Measurements from ENCODE around the gene TMEM63A. TPM values are rescaled to one million over a fixed set of nuclear protein-coding genes. Genes with fewer than 3 reads are reported as not detected.

Gene TMEM63A
- total RNA-seq, 4 donors from 2014 or later: 14.6 to 30.7 (median 24.5) TPM

DNA sequence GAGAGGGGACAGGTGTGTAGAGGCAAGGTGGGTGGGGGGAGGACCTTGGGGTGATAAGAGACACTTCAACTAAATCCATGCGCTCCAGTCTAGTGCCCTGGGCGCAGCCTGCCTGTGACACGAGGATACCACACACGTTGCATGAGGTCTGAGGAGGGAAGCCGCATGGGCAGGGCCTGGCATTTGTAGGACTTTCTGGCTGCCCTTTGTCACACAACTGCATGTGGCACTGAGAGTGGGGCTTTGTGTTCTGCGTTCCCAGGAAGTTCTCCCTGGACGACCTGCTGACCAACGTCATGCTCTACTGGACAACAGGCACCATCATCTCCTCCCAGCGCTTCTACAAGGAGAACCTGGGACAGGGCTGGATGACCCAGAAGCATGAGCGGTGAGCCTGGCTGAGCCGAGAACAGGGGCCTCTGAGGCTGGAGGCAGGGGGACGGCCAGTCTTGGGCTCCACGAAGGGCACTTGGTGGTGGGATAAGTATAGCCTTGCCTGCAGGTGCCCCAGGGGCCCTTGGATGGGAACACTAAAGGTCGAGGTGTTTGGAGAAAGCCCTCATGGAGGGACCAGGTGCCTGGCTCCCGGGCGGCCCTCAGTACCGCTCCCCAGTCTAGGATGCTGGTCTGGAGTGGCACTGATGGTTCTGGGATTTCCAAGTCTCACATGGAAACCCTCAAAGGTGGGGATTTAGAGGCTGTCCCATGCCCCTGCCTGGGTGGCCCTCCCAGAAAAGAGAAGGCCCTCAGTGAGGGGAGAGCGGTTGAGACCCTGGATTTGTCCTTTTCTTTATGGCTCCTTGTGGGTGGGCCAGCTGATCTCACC lies 37.7 kb downstream of the TMEM63A start:
- no peaks in the 10 kb centered on the region for H3K27me3 ChIP-seq
- no peak overlapping the region for H3K4me3 ChIP-seq
- intact Hi-C loops (cut with DNase I): loop anchor here (2.0 to 10.0 kb wide), 2 partner anchors 66 to 200 kb away; no protein-coding TSS in a partner anchor
- peaks cover 4 to 23% (median 10%) of the 10 kb centered on the region in 4 donors for H3K4me1 ChIP-seq
- 94% methylated on average over 17 of the region's 18 CpGs for WGBS
- H3K36me3 ChIP-seq: peaks cover 41 to 96% (median 91%) of the 10 kb centered on the region in 4 donors
- TF ChIP-seq POLR2AphosphoS5 (IDR thresholded peaks at IDR 0.05): peak in 1 of 2 donors; percentile 8
- no peak for TF ChIP-seq EP300 (IDR thresholded peaks at IDR 0.05)
- H3K9me3 ChIP-seq: no peaks in the 10 kb centered on the region
- DNase-seq (ENCODE audit: extremely low spot score): no peak
- H3K27ac ChIP-seq (replicated peaks in 1 of 4): peak overlapping the region in 1 of 4 donors; percentile 59

DNA sequence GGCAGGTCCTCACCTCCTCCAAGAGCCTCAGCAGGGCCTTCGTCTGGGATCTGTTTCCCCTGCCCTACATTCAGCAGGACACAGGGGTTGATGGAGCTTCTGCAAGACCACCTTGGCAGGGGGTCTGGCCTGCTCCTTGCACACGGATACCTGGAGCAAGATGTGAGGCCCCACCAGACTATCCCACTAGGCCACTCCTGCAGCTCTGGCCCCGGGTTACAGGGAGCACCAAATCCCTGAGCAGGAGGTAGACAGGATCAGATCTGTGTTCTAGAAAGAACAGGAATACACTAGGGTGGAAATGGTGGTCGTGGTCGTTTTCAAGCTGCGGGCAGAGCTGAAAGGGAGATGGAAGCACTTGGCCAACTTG lies 38.8 kb downstream of the TMEM63A start:
- intact Hi-C loops (cut with DNase I): loop anchor here (10.0 kb wide), 1 partner anchor 199 kb away; no protein-coding TSS in a partner anchor
- 86% methylated on average over 4 of the region's 6 CpGs for WGBS
- H3K4me1 ChIP-seq: peaks cover 4 to 13% (median 10%) of the 10 kb centered on the region in 4 donors
- H3K27ac ChIP-seq (replicated peaks in 1 of 4): no peak overlapping the region
- no peak overlapping the region for H3K4me3 ChIP-seq
- TF ChIP-seq EP300 (IDR thresholded peaks at IDR 0.05) (no peak), POLR2AphosphoS5 (IDR thresholded peaks at IDR 0.05) (no peak), POLR2A (IDR thresholded peaks at IDR 0.05; ENCODE audit: low read depth) (no peak), CTCF (IDR thresholded peaks at IDR 0.05) (no peak)
- H3K9me3 ChIP-seq: no peaks in the 10 kb centered on the region
- DNase-seq (ENCODE audit: extremely low spot score): no peak
- H3K27me3 ChIP-seq: no peaks in the 10 kb centered on the region
- peaks cover 46 to 96% (median 93%) of the 10 kb centered on the region in 4 donors for H3K36me3 ChIP-seq

GRCh38 chr1:225842788-225843425 lies 39.3 kb downstream of the TMEM63A start:
- Histone ChIP-seq H3K36me3 (peaks cover 46 to 95% (median 92%) of the 10 kb centered on the region in 4 donors), H3K27ac (replicated peaks in 1 of 4) (no peak overlapping the region), H3K9me3 (no peaks in the 10 kb centered on the region), H3K27me3 (no peaks in the 10 kb centered on the region), H3K4me1 (peaks cover 4 to 13% (median 10%) of the 10 kb centered on the region in 4 donors), H3K4me3 (no peak overlapping the region)
- no peak for DNase-seq (ENCODE audit: extremely low spot score)
- TF ChIP-seq POLR2A (IDR thresholded peaks at IDR 0.05; ENCODE audit: low read depth) (no peak), POLR2AphosphoS5 (IDR thresholded peaks at IDR 0.05) (no peak), CTCF (IDR thresholded peaks at IDR 0.05) (no peak), EP300 (IDR thresholded peaks at IDR 0.05) (no peak)
- intact Hi-C loops (cut with DNase I): loop anchor here (10.0 kb wide), 1 partner anchor 198 kb away; no protein-coding TSS in a partner anchor
- 93% methylated on average over 6 of the region's 6 CpGs for WGBS

DNA sequence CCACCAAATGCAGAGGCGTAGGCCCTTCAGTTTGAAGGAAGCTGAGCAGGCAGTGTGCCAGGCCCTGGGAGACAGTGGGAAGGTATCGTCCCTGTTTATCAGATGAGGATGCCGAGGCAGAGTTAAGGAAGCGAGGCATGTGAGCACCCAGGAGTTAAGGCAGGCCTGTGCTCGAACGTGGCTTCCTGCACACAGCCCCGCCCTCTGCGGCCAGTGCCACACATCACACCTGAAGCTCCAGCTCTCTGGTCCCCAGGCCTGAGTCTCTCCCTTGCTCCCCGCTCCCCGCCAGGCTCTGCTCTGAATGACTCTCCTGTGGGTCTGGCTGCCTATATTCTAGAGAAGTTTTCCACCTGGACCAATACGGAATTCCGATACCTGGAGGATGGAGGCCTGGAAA lies 40.1 kb downstream of the TMEM63A start:
- no peak for TF ChIP-seq POLR2AphosphoS5 (IDR thresholded peaks at IDR 0.05)
- no peak for TF ChIP-seq CTCF (IDR thresholded peaks at IDR 0.05)
- no peak for TF ChIP-seq EP300 (IDR thresholded peaks at IDR 0.05)
- no peak for TF ChIP-seq POLR2A (IDR thresholded peaks at IDR 0.05; ENCODE audit: low read depth)
- Histone ChIP-seq H3K36me3 (peaks cover 37 to 95% (median 89%) of the 10 kb centered on the region in 4 donors), H3K4me1 (peaks cover 4 to 13% (median 10%) of the 10 kb centered on the region in 4 donors), H3K27ac (replicated peaks in 1 of 4) (peak overlapping the region in 1 of 4 donors; percentile 26), H3K9me3 (no peaks in the 10 kb centered on the region), H3K4me3 (no peak overlapping the region), H3K27me3 (no peaks in the 10 kb centered on the region)
- WGBS: 93% methylated on average over 11 of the region's 12 CpGs
- DNase-seq (ENCODE audit: extremely low spot score): no peak
- intact Hi-C loops (cut with DNase I): loop anchor here (10.0 kb wide), 1 partner anchor 197 kb away; no protein-coding TSS in a partner anchor

DNA sequence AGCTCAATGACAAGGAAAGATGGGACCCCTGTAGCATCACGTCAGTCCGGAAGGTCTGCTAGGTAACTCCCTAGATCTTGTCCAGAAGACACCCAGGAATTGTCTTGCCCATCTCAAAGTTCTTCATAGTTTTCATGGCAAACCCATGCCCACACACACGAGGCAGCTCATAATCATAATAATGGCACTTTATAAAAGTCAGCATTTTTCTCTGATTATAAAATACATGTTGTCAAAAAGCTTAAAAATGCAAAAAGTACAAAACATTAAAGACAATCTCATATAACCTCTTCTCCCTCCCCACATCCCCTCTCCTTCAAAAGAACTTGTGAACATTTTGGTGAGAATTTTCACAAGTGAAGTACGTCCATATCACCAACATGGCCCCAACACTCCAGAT lies 41.5 kb downstream of the TMEM63A start:
- Histone ChIP-seq H3K4me1 (peaks cover 10 to 19% (median 16%) of the 10 kb centered on the region in 4 donors), H3K36me3 (peaks cover 30 to 85% (median 81%) of the 10 kb centered on the region in 4 donors), H3K4me3 (no peak overlapping the region), H3K27ac (replicated peaks in 1 of 4) (no peak overlapping the region), H3K27me3 (no peaks in the 10 kb centered on the region), H3K9me3 (no peaks in the 10 kb centered on the region)
- no peak for TF ChIP-seq EP300 (IDR thresholded peaks at IDR 0.05)
- no peak for TF ChIP-seq POLR2A (IDR thresholded peaks at IDR 0.05; ENCODE audit: low read depth)
- TF ChIP-seq POLR2AphosphoS5 (IDR thresholded peaks at IDR 0.05): no peak
- no peak for TF ChIP-seq CTCF (IDR thresholded peaks at IDR 0.05)
- WGBS: 96% methylated on average over 4 of the region's 4 CpGs
- no peak for DNase-seq (ENCODE audit: extremely low spot score)
- intact Hi-C loops (cut with DNase I): loop anchor here (10.0 kb wide), 1 partner anchor 196 kb away; no protein-coding TSS in a partner anchor
